Esophagus squamous epithelium (tissue), 5 donors: ENCODE results near the gene TMEM119. TPM values are rescaled to one million over a fixed set of nuclear protein-coding genes. Genes with fewer than 3 reads are reported as not detected.

ENCODE experiments used
- DNase-seq: peaks from one replicate; lab custom pipeline; 2025; lab: John Stamatoyannopoulos, UW
- H3K27ac ChIP-seq, 4 donors: fragments of 200-600 bp; sonication (generic); one replicate each; pipeline ENCODE4 v1.5.1; 2016 to 2019; ENCODE audit warnings: mild to moderate bottlenecking in 1 of 4
- H3K27me3 ChIP-seq, 4 donors: fragments of 200-600 bp; sonication (generic); 1 replicate in 3 of 4; 2 replicates in 1 of 4; pipeline versions ENCODE4 v1.5.1 to v1.6.0; 2017 to 2021; ENCODE audit warnings: antibody characterized with exemption in 1 of 4
- H3K36me3 ChIP-seq, 3 donors: fragments of 200-600 bp; sonication (generic); one replicate each; pipeline ENCODE4 v1.5.1; 2016 to 2019
- H3K4me1 ChIP-seq, 3 donors: fragments of 200-600 bp; sonication (generic); one replicate each; pipeline ENCODE4 v1.5.1; 2017 to 2019
- H3K4me3 ChIP-seq, 4 donors: fragments of 200-600 bp; sonication (generic); 1 replicate in 3 of 4; 2 replicates in 1 of 4; pipeline ENCODE4 v1.5.1; 2016 to 2019; ENCODE audit warnings: mild to moderate bottlenecking in 2 of 4, moderate library complexity in 1 of 4
- H3K9me3 ChIP-seq, 3 donors: fragments of 200-600 bp; sonication (generic); one replicate each; pipeline ENCODE4 v1.5.1; 2016 to 2019
- POLR2A ChIP-seq, 4 donors: fragments of 450-650 bp; IDR thresholded peaks; one replicate each; pipeline ENCODE4 v1.6.1; 2017; ENCODE audit warnings: antibody characterized with exemption in 4 of 4, mild to moderate bottlenecking in 4 of 4, moderate library complexity in 3 of 4
- WGBS, 2 donors: methylation state at CpG; one replicate each; pipeline ENCODE4 v1.1.5; 2018; 5-methylcytosine and 5-hydroxymethylcytosine counted together
- intact Hi-C: fragments of 100-400 bp; cut with DNase I; formaldehyde crosslinking; loops from one replicate; pipeline ENCODE4 v1.15.0; 2022
- total RNA-seq, 4 donors: library from RNA; depleted of rRNA; stranded (reverse); fragments of >200 nt; gene quantifications; one replicate each; pipeline ENCODE4 v1.1.0, GENCODE V29; 2016
- TF ChIP-seq, protein P1 (sequence below), 6 experiments: fragments of 450-650 bp in 4 of 6; fragments of 200-600 bp in 2 of 6; sonication (generic) in 2 of 6; IDR thresholded peaks; one replicate each; pipeline ENCODE4 v1.5.1; 2016 to 2019; ENCODE audit warnings: antibody characterized with exemption in 6 of 6, mild to moderate bottlenecking in 4 of 6, moderate library complexity in 4 of 6
- donor health status: DM: yes; HTN: yes; CAD: no.

TMEM119 gene
- total RNA-seq, 4 donors from 2014 or later = 0.08 to 4.8 (median 2.0) TPM

- no peak for DNase-seq
- Histone ChIP-seq H3K27me3 (no peaks in the 10 kb centered on the region), H3K4me1 (peaks cover 10 to 71% (median 29%) of the 10 kb centered on the region in 3 donors), H3K36me3 (peaks cover 0 to 19% (median 0%) of the 10 kb centered on the region in 3 donors), H3K9me3 (no peaks in the 10 kb centered on the region), H3K27ac (peak overlapping the region in 1 of 4 donors; percentile 50), H3K4me3 (no peak overlapping the region)
- no peak for TF ChIP-seq POLR2A (IDR thresholded peaks at IDR 0.05)
- TF ChIP-seq, protein P1, sequence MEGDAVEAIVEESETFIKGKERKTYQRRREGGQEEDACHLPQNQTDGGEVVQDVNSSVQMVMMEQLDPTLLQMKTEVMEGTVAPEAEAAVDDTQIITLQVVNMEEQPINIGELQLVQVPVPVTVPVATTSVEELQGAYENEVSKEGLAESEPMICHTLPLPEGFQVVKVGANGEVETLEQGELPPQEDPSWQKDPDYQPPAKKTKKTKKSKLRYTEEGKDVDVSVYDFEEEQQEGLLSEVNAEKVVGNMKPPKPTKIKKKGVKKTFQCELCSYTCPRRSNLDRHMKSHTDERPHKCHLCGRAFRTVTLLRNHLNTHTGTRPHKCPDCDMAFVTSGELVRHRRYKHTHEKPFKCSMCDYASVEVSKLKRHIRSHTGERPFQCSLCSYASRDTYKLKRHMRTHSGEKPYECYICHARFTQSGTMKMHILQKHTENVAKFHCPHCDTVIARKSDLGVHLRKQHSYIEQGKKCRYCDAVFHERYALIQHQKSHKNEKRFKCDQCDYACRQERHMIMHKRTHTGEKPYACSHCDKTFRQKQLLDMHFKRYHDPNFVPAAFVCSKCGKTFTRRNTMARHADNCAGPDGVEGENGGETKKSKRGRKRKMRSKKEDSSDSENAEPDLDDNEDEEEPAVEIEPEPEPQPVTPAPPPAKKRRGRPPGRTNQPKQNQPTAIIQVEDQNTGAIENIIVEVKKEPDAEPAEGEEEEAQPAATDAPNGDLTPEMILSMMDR (IDR thresholded peaks at IDR 0.05) = no peak
- intact Hi-C loops = no loop called here
- WGBS, 2 donors = 77 to 86% methylated on average over 9 to 10 of the region's 10 CpGs
These were observed 43.0 kb upstream of the TMEM119 start for GRCh38 chr12:108640802-108641445.

GRCh38 chr12:108638997-108639822, 41.3 kb upstream of the TMEM119 start:
- H3K27me3 ChIP-seq = peaks cover 0 to 9% (median 0%) of the 10 kb centered on the region in 4 donors
- H3K36me3 ChIP-seq = peaks cover 0 to 2% (median 0%) of the 10 kb centered on the region in 3 donors
- TF ChIP-seq, protein P1 (IDR thresholded peaks at IDR 0.05) = no peak
- TF ChIP-seq POLR2A (IDR thresholded peaks at IDR 0.05) = no peak
- no peak overlapping the region for H3K4me3 ChIP-seq
- H3K9me3 ChIP-seq = no peaks in the 10 kb centered on the region
- no peak for DNase-seq
- 87 to 94% methylated on average over 9 to 11 of the region's 11 CpGs for WGBS, 2 donors
- intact Hi-C loops = no loop called here
- H3K4me1 ChIP-seq = peaks cover 10 to 64% (median 33%) of the 10 kb centered on the region in 3 donors
- H3K27ac ChIP-seq = peak overlapping the region; percentile 13 to 65 (median 55)

DNA sequence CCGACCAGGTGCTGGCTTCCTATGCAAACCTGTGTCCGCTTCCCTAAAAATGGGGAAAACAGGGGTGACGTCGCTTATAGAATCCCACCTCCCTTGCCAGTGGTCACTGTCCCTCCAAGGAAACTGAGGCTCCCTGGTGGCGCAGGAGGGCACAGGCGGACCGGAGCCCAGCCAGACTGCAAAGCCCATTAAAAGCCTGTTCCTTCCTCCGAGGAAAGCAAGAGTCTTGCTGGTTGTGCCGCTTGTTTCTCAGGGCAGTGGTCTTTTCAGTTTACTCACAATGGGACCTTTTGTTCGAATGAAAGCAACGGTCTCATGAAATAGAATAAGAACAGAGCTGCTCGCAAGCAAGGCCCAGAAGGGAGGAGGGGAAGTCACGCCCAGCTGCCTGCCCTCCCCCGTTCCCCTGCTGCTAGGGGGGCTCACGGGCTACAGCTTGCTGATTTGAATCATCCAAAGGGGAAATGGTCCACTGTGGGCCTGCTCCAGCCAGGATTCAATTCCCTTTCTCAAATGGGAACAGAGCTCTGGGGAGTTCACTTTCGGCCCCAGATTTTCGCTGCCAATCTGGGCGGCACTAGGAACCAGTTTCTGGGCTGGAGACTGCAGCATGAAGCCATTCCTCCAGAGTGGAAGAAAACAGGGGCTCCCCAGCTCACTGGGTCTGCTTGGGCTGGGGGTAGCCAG, 40.4 kb upstream of the TMEM119 start:
- no peak for DNase-seq
- no peaks in the 10 kb centered on the region for H3K36me3 ChIP-seq
- H3K27ac ChIP-seq = peak overlapping the region; percentile 13 to 65 (median 55)
- TF ChIP-seq, protein P1 (IDR thresholded peaks at IDR 0.05) = no peak
- TF ChIP-seq POLR2A (IDR thresholded peaks at IDR 0.05) = no peak
- peaks cover 0 to 16% (median 0%) of the 10 kb centered on the region in 4 donors for H3K27me3 ChIP-seq
- peak overlapping the region in 1 of 4 donors; percentile 31 for H3K4me3 ChIP-seq
- 33 to 40% methylated on average over 5 to 13 of the region's 18 CpGs for WGBS, 2 donors
- intact Hi-C loops = no loop called here
- H3K9me3 ChIP-seq = no peaks in the 10 kb centered on the region
- H3K4me1 ChIP-seq = peaks cover 10 to 55% (median 31%) of the 10 kb centered on the region in 3 donors

- Histone ChIP-seq H3K4me3 (no peak overlapping the region), H3K27ac (peak overlapping the region in 3 of 4 donors; percentile 51 to 65 (median 59)), H3K27me3 (peaks cover 0 to 18% (median 0%) of the 10 kb centered on the region in 4 donors), H3K4me1 (peaks cover 10 to 47% (median 31%) of the 10 kb centered on the region in 3 donors), H3K36me3 (no peaks in the 10 kb centered on the region), H3K9me3 (no peaks in the 10 kb centered on the region)
- WGBS, 2 donors = 63 to 78% methylated on average over 4 to 6 of the region's 7 CpGs
- intact Hi-C loops = no loop called here
- no peak for DNase-seq
- TF ChIP-seq, protein P1 (IDR thresholded peaks at IDR 0.05) = no peak
- no peak for TF ChIP-seq POLR2A (IDR thresholded peaks at IDR 0.05)
These were observed 39.5 kb upstream of the TMEM119 start for GRCh38 chr12:108637222-108637971.
